Endothelial cell of umbilical vein (primary cell): ENCODE results near the gene ANKFN1. TPM values are rescaled to one million over a fixed set of nuclear protein-coding genes. Genes with fewer than 3 reads are reported as not detected.

Experiments used
- BruUV-seq: library from RNA; stranded (reverse); fragments of 400-500 nt; replicated peaks from 2 replicates; lab custom pipeline; 2021; lab: Mats Ljungman, UMichigan
- CTCF ChIA-PET: fragments of 300-600, 350-600 bp; sonication (Branson Sonifier 250); formaldehyde crosslinking; loops from one replicate; lab custom pipeline; 2021; ENCODE audit warnings: antibody characterized with exemption, inconsistent platforms; lab: Charles Lee
- POLR2A ChIA-PET: fragments of 300-600, 350-600 bp; sonication (Branson Sonifier 250); formaldehyde crosslinking; loops from one replicate; lab custom pipeline; 2021; ENCODE audit warnings: antibody characterized with exemption, inconsistent platforms; lab: Charles Lee
- DNase-seq: peaks from one replicate; pipeline ENCODE4 v3.0.0-alpha.2; 2011; ENCODE audit warnings: low read depth, low spot score
- FAIRE-seq: peaks from 2 replicates; lab custom pipeline; 2011; peaks lifted over from hg19 to GRCh38; lab: Jason Lieb, UNC
- H2AFZ ChIP-seq: 2 replicates; pipeline ENCODE4 v1.6.0; 2012; ENCODE audit warnings: low read depth, low read length, control low read depth, inconsistent platforms
- H3K27ac ChIP-seq: 2 replicates; pipeline ENCODE4 v1.5.1; 2011; ENCODE audit warnings: low read depth, mild to moderate bottlenecking, control low read depth, low read length, moderate library complexity; ENCODE audit not compliant: insufficient read depth
- H3K27me3 ChIP-seq, 2 experiments: 2 replicates each; pipeline versions ENCODE4 v1.6.0 to v1.6.1; 2011; ENCODE audit warnings: low read length in 2 of 2, mixed read lengths in 1 of 2; ENCODE audit not compliant: control insufficient read depth in 2 of 2, insufficient read depth in 2 of 2
- H3K36me3 ChIP-seq, 2 experiments: 2 replicates in 1 of 2; 3 replicates in 1 of 2; pipeline ENCODE4 v1.5.1; 2011; ENCODE audit warnings: low read length in 2 of 2, mild to moderate bottlenecking in 1 of 2, moderate library complexity in 1 of 2; ENCODE audit not compliant: control insufficient read depth in 2 of 2, insufficient read depth in 2 of 2; ENCODE audit errors: extremely low read depth in 1 of 2
- H3K4me1 ChIP-seq: 3 replicates; pipeline ENCODE4 v1.5.1; 2011; ENCODE audit warnings: mild to moderate bottlenecking, low read length; ENCODE audit not compliant: control insufficient read depth, insufficient read depth; ENCODE audit errors: extremely low read depth
- H3K4me2 ChIP-seq: 2 replicates; pipeline ENCODE4 v1.6.1; 2011; ENCODE audit warnings: low read length, control low read depth, mixed read lengths; ENCODE audit not compliant: insufficient read depth
- H3K4me3 ChIP-seq, 3 experiments: fragments of 200-600 bp in 1 of 3; sonication (generic), shearing (Covaris generic) in 1 of 3; replicated peaks in 1 of 3; 2 replicates each; pipeline ENCODE4 v1.5.1; 2011 to 2016; ENCODE audit warnings: control low read depth in 3 of 3, low read length in 3 of 3, mild to moderate bottlenecking in 2 of 3, inconsistent platforms in 1 of 3, low read depth in 1 of 3, moderate library complexity in 1 of 3; ENCODE audit not compliant: insufficient read depth in 1 of 3
- H3K79me2 ChIP-seq: 2 replicates; pipeline ENCODE4 v1.6.0; 2012; ENCODE audit warnings: low read length, inconsistent platforms; ENCODE audit not compliant: control insufficient read depth, insufficient read depth
- H3K9ac ChIP-seq: replicated peaks from 2 replicates; pipeline ENCODE3; 2011; ENCODE audit warnings: low read length, control low read depth; ENCODE audit not compliant: insufficient read depth; ENCODE audit errors: extremely low read depth
- H3K9me1 ChIP-seq: replicated peaks from 3 replicates; pipeline ENCODE4 v1.6.0; 2011; ENCODE audit warnings: mild to moderate bottlenecking, low read length; ENCODE audit not compliant: control insufficient read depth, insufficient read depth; ENCODE audit errors: extremely low read depth
- H3K9me3 ChIP-seq: replicated peaks from 2 replicates; pipeline ENCODE4 v1.5.1; 2012; ENCODE audit warnings: low read length, inconsistent platforms; ENCODE audit not compliant: control insufficient read depth, insufficient read depth
- H4K20me1 ChIP-seq: replicated peaks from 2 replicates; pipeline ENCODE3; 2011; ENCODE audit warnings: mild to moderate bottlenecking, low read length; ENCODE audit not compliant: control insufficient read depth, insufficient read depth; ENCODE audit errors: extremely low read depth
- EZH2 ChIP-seq: IDR thresholded peaks from 2 replicates; pipeline ENCODE4 v1.6.1; 2012; ENCODE audit warnings: borderline replicate concordance, low read depth, mild to moderate bottlenecking, moderate library complexity, low read length, inconsistent platforms; ENCODE audit not compliant: severe bottlenecking
- FOS ChIP-seq: IDR thresholded peaks from 2 replicates; pipeline ENCODE4 v1.6.1; 2011; ENCODE audit warnings: mild to moderate bottlenecking, low read length, moderate library complexity, borderline replicate concordance; ENCODE audit not compliant: insufficient read depth
- GATA2 ChIP-seq: IDR thresholded peaks from 2 replicates; pipeline ENCODE4 v1.7.0; 2011; ENCODE audit warnings: low read depth, mild to moderate bottlenecking, moderate library complexity, mixed read lengths, low read length; ENCODE audit not compliant: insufficient read length, insufficient read depth
- JUN ChIP-seq: IDR thresholded peaks from 2 replicates; pipeline ENCODE4 v1.6.1; 2011; ENCODE audit warnings: borderline replicate concordance, low read depth; ENCODE audit not compliant: insufficient read length, insufficient read depth
- MYC ChIP-seq: IDR thresholded peaks from one replicate; pipeline ENCODE4 v1.6.1; 2011; ENCODE audit warnings: mild to moderate bottlenecking, low read depth, low read length
- POLR2A ChIP-seq: IDR thresholded peaks from 2 replicates; pipeline ENCODE4 v1.6.1; 2012; ENCODE audit warnings: low read depth, mild to moderate bottlenecking, control low read depth, low read length
- POLR2AphosphoS5 ChIP-seq: IDR thresholded peaks from 2 replicates; pipeline ENCODE4 v1.6.1; 2012; ENCODE audit warnings: low read depth, mild to moderate bottlenecking, control low read depth, low read length, moderate library complexity; ENCODE audit not compliant: insufficient read depth
- dilution Hi-C: fragments of 300-500 bp; cut with MboI; formaldehyde crosslinking; loops from one replicate; pipeline ENCODE4 v1.15.0; 2019; ENCODE audit warnings: low sequenced_read_pairs; ENCODE audit not compliant: extremely low pct_ligation_motif_present
- intact Hi-C: fragments of 100-400 bp; cut with micrococcal nuclease; formaldehyde crosslinking; loops from one replicate; pipeline ENCODE4 v1.10.0; 2022
- polyA plus RNA-seq, 4 experiments: library from polyadenylated mRNA; depleted of rRNA in 3 of 4; stranded (reverse) in 3 of 4; unstranded in 1 of 4; fragments of >200 nt; gene quantifications; 2 replicates each; pipeline versions ENCODE4 v1.2.1 to v1.2.3, GENCODE V29; 2011 to 2012; ENCODE audit warnings: missing spikeins in 1 of 4
- total RNA-seq: library from RNA; stranded (reverse); gene quantifications from 2 replicates; pipeline ENCODE4 v1.2.3, GENCODE V29; 2021
- TF ChIP-seq, protein P1 (sequence below), 2 donors: IDR thresholded peaks; 1 replicate in 1 of 2; 2 replicates in 1 of 2; pipeline ENCODE4 v1.5.1; 2011; ENCODE audit warnings: low read length in 2 of 2, mild to moderate bottlenecking in 2 of 2, moderate library complexity in 2 of 2, control low read depth in 1 of 2, inconsistent platforms in 1 of 2, low read depth in 1 of 2; ENCODE audit not compliant: insufficient read depth in 1 of 2; ENCODE audit errors: extremely low read depth in 1 of 2
- TF ChIP-seq, protein P2 (sequence below): IDR thresholded peaks from 2 replicates; pipeline ENCODE4 v1.6.1; 2011; ENCODE audit not compliant: insufficient read depth, insufficient read length

The ANKFN1 gene
- total and polyA plus RNA-seq, 2 donors (not counting 3 experiments of a cell fraction or from before 2014, with no cell fraction given) = 0.15 TPM; not detected in 1

DNA sequence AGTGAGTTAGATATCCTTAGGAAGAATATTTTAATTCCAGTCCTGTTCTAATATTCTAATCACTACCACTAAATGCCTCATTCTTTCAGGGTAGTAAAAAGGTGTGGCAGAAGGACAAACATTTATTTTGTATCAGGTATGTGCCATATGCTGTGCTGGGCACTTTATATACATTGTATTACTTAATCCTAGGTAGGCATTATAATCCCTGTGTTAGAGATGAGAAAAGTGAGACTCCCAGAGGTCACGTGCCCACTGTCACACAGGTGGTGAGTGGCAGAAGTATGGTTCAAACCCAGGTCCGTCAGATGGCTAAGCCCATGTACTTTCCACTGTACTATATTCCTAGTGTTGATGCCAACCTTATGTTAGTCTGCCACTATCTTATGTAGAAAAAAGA lies 335.5 kb downstream of the ANKFN1 start:
- H3K36me3 ChIP-seq = no peaks in the 10 kb centered on the region
- ChIA-PET POLR2A (interaction anchor here (0.7 kb wide), 1 partner anchor 148 kb away, joined by 6 read pairs; no protein-coding TSS in a partner anchor), CTCF (no interaction called here)
- no peak overlapping the region for H2AFZ ChIP-seq
- H3K79me2 ChIP-seq = no peaks in the 10 kb centered on the region
- TF ChIP-seq GATA2 = no peak
- TF ChIP-seq FOS = no peak
- no peak for TF ChIP-seq JUN
- no peak for TF ChIP-seq POLR2A
- no peak for TF ChIP-seq POLR2AphosphoS5
- TF ChIP-seq MYC = no peak
- TF ChIP-seq EZH2 = no peak
- no peaks in the 10 kb centered on the region for H4K20me1 ChIP-seq
- H3K9me1 ChIP-seq = no peaks in the 10 kb centered on the region
- intact Hi-C loops = no loop called here
- H3K9ac ChIP-seq = no peak overlapping the region
- H3K4me1 ChIP-seq = no peaks in the 10 kb centered on the region
- BruUV-seq = no TSS peak
- H3K4me2 ChIP-seq = no peak overlapping the region
- DNase-seq (no peak), FAIRE-seq (no peak)
- dilution Hi-C loops = no loop called here
- H3K9me3 ChIP-seq = no peaks in the 10 kb centered on the region
- H3K27me3 ChIP-seq = peaks cover 0 to 3% of the 10 kb centered on the region in 2 experiments
- no peak overlapping the region for H3K27ac ChIP-seq
- no peak overlapping the region for H3K4me3 ChIP-seq

DNA sequence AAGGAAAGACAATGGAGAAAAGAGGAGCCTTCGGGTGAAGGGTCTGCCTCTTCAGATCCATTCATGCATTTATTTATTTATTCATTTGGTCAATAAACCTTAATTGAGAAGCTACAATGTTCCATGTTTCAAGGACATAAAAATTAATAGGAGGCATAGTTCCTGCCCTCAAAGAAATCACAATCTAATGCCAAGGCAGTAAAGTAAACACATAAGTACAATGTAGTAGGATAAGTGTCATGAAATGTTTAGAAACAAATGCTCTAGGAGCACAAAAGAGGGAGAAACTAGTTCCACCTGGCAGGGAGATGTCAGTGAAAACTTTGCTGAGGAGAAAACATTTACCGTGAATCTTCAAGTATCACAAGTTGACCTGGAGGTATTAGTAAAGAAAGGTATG lies 336.7 kb downstream of the ANKFN1 start:
- no peak for DNase-seq
- dilution Hi-C loops = no loop called here
- Histone ChIP-seq H3K4me2 (no peak overlapping the region), H2AFZ (no peak overlapping the region), H3K27me3 (peaks cover 0 to 3% of the 10 kb centered on the region in 2 experiments), H3K79me2 (no peaks in the 10 kb centered on the region), H3K9ac (no peak overlapping the region), H3K4me3 (no peak overlapping the region), H3K4me1 (no peaks in the 10 kb centered on the region), H3K9me1 (no peaks in the 10 kb centered on the region), H3K36me3 (no peaks in the 10 kb centered on the region), H4K20me1 (no peaks in the 10 kb centered on the region), H3K27ac (no peak overlapping the region), H3K9me3 (no peaks in the 10 kb centered on the region)
- intact Hi-C loops = no loop called here
- ChIA-PET CTCF (interaction anchor here (1.3 to 2.0 kb wide), 2 partner anchors 10 to 12 kb away, joined by 4 to 18 read pairs; no protein-coding TSS in a partner anchor), POLR2A (interaction anchor here (0.5 kb wide), 1 partner anchor 260 kb away, joined by 6 read pairs; no protein-coding TSS in a partner anchor)
- no TSS peak for BruUV-seq
- FAIRE-seq = no peak
- TF ChIP-seq EZH2 = no peak
- TF ChIP-seq POLR2AphosphoS5 = no peak
- TF ChIP-seq GATA2 = no peak
- TF ChIP-seq JUN = no peak
- TF ChIP-seq FOS = no peak
- TF ChIP-seq, protein P1, sequence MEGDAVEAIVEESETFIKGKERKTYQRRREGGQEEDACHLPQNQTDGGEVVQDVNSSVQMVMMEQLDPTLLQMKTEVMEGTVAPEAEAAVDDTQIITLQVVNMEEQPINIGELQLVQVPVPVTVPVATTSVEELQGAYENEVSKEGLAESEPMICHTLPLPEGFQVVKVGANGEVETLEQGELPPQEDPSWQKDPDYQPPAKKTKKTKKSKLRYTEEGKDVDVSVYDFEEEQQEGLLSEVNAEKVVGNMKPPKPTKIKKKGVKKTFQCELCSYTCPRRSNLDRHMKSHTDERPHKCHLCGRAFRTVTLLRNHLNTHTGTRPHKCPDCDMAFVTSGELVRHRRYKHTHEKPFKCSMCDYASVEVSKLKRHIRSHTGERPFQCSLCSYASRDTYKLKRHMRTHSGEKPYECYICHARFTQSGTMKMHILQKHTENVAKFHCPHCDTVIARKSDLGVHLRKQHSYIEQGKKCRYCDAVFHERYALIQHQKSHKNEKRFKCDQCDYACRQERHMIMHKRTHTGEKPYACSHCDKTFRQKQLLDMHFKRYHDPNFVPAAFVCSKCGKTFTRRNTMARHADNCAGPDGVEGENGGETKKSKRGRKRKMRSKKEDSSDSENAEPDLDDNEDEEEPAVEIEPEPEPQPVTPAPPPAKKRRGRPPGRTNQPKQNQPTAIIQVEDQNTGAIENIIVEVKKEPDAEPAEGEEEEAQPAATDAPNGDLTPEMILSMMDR (IDR thresholded peaks at IDR 0.05; ENCODE audit: extremely low read depth in 1 of 2, insufficient read depth in 1 of 2, low read depth in 1 of 2, low read length in 2 of 2) = no peak
- no peak for TF ChIP-seq POLR2A
- TF ChIP-seq MYC = no peak
- TF ChIP-seq, protein P2, sequence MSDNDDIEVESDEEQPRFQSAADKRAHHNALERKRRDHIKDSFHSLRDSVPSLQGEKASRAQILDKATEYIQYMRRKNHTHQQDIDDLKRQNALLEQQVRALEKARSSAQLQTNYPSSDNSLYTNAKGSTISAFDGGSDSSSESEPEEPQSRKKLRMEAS = no peak
